HEK293 (cell line): ENCODE measurements around the gene GSG1L2.

Experiments used
- CTCF ChIA-PET: fragments of 350-600 bp; formaldehyde crosslinking; extraction: SDS; loops from one replicate; lab custom pipeline; 2021; ENCODE audit warnings: antibody characterized with exemption; lab: Yijun Ruan, JAX
- POLR2A ChIA-PET: fragments of 300-600 bp; formaldehyde crosslinking; extraction: SDS; loops from one replicate; lab custom pipeline; 2020; ENCODE audit warnings: antibody characterized with exemption, inconsistent platforms; lab: Yijun Ruan, JAX
- H3K27ac ChIP-seq: fragments of 200-500 bp; sonication (Bioruptor generic); 2 replicates; pipeline ENCODE4 v1.5.1; 2014; ENCODE audit warnings: low read depth, low read length, control low read depth, inconsistent platforms; ENCODE audit errors: extremely low read depth
- H3K36me3 ChIP-seq, 2 experiments: fragments of 200-500 bp in 1 of 2; sonication (Bioruptor generic) in 1 of 2; 1 replicate in 1 of 2; 2 replicates in 1 of 2; pipeline ENCODE4 v1.5.1; 2014 to 2017; ENCODE audit warnings: inconsistent platforms in 2 of 2, low read length in 2 of 2; ENCODE audit not compliant: control insufficient read depth in 2 of 2, insufficient read depth in 1 of 2
- H3K4me1 ChIP-seq: fragments of 200-500 bp; sonication (Bioruptor generic); 2 replicates; pipeline ENCODE4 v1.5.1; 2014; ENCODE audit warnings: mild to moderate bottlenecking, low read length, inconsistent platforms; ENCODE audit not compliant: control insufficient read depth, insufficient read depth
- H3K4me3 ChIP-seq: 2 replicates; pipeline ENCODE4 v1.5.1; 2011; ENCODE audit warnings: low read depth, mild to moderate bottlenecking, control low read depth, low read length, moderate library complexity
- H3K9me3 ChIP-seq: fragments of 200-500 bp; sonication (Bioruptor generic); 2 replicates; pipeline ENCODE4 v1.5.1; 2014; ENCODE audit warnings: low read depth, low read length, inconsistent platforms; ENCODE audit not compliant: control insufficient read depth, insufficient read depth
- GFI1B ChIP-seq: fragments of 450-650 bp; formaldehyde crosslinking; IDR thresholded peaks from 2 replicates; pipeline ENCODE4 v1.5.1; 2016; ENCODE audit warnings: missing biosample characterization, missing genetic modification characterization
- GLI4 ChIP-seq: fragments of 450-650 bp; formaldehyde crosslinking; IDR thresholded peaks from 2 replicates; pipeline ENCODE4 v1.5.1; 2016; ENCODE audit warnings: missing biosample characterization, missing genetic modification characterization
- PRDM10 ChIP-seq: fragments of 450-650 bp; formaldehyde crosslinking; IDR thresholded peaks from 2 replicates; pipeline ENCODE4 v1.5.1; 2016; ENCODE audit warnings: missing biosample characterization, missing genetic modification characterization
- ZNF140 ChIP-seq: fragments of 450-650 bp; formaldehyde crosslinking; IDR thresholded peaks from 2 replicates; pipeline ENCODE4 v1.5.1; 2016; ENCODE audit warnings: missing biosample characterization, missing genetic modification characterization
- ZNF157 ChIP-seq: fragments of 450-650 bp; formaldehyde crosslinking; IDR thresholded peaks from 2 replicates; pipeline ENCODE4 v1.5.1; 2016; ENCODE audit warnings: missing biosample characterization, missing genetic modification characterization
- ZNF223 ChIP-seq: fragments of 450-650 bp; formaldehyde crosslinking; IDR thresholded peaks from 2 replicates; pipeline ENCODE4 v1.5.1; 2016; ENCODE audit warnings: missing biosample characterization, missing genetic modification characterization
- ZNF785 ChIP-seq: fragments of 450-650 bp; formaldehyde crosslinking; IDR thresholded peaks from 2 replicates; pipeline ENCODE4 v1.5.1; 2016; ENCODE audit warnings: missing biosample characterization, missing genetic modification characterization
- ZXDB ChIP-seq: fragments of 450-650 bp; formaldehyde crosslinking; IDR thresholded peaks from 2 replicates; pipeline ENCODE4 v1.5.1; 2016; ENCODE audit warnings: missing biosample characterization, missing genetic modification characterization
- TF ChIP-seq, protein P1 (sequence below): fragments of 450-650 bp; formaldehyde crosslinking; IDR thresholded peaks from 2 replicates; pipeline ENCODE4 v1.5.1; 2017; ENCODE audit warnings: missing biosample characterization, missing genetic modification characterization
- TF ChIP-seq, protein P2 (sequence below): fragments of 450-650 bp; formaldehyde crosslinking; conservative IDR thresholded peaks from 2 replicates; pipeline ENCODE4 v1.5.1; 2016; ENCODE audit warnings: low read depth, missing biosample characterization, missing genetic modification characterization
- TF ChIP-seq, protein P3 (sequence below): fragments of 450-650 bp; formaldehyde crosslinking; IDR thresholded peaks from 2 replicates; pipeline ENCODE4 v1.5.1; 2016; ENCODE audit warnings: missing biosample characterization, missing genetic modification characterization, borderline replicate concordance
- TF ChIP-seq, protein P4 (sequence below): fragments of 450-650 bp; formaldehyde crosslinking; IDR thresholded peaks from 2 replicates; pipeline ENCODE4 v1.5.1; 2016; ENCODE audit warnings: missing biosample characterization, missing genetic modification characterization
- TF ChIP-seq, protein P5 (sequence below): sonication (generic); formaldehyde crosslinking; IDR thresholded peaks from 2 replicates; pipeline ENCODE4 v1.8.1; 2022; ENCODE audit warnings: mild to moderate bottlenecking, moderate library complexity, missing genetic modification reagents

The GSG1L2 gene

DNA sequence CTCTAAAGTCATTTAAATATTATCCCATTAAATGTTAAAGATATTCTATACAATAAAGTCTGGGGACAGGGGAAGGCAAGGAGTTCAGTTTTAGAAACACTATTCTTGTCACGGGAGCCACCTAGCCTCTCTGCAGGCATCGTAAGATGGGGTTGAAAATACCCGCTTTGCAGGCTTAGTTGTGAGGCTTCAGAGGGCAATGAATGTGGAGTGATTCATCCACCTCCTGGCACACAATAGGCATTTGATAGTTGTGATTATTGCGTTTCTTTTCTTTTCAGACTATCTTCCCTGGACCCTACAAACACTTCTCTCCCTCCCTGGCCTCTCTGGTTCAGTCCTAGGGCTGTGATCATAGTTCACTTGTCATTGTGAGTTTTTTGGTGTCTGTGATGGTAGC lies 23.4 kb upstream of the GSG1L2 start (continued):
- TF ChIP-seq ZNF223 (tag by site-specific recombination), result no peak

GRCh38 chr17:9844153-9844552 lies 22.3 kb upstream of the GSG1L2 start:
- no peaks in the 10 kb centered on the region for H3K9me3 ChIP-seq
- H3K27ac ChIP-seq, result no peak overlapping the region
- ChIA-PET POLR2A (no interaction called here), CTCF (no interaction called here)
- no peaks in the 10 kb centered on the region for H3K36me3 ChIP-seq
- 0 out of 2 replicates have a peak, but pooled peaks cover 2% of the 10 kb centered on the region for H3K4me1 ChIP-seq
- no peak overlapping the region for H3K4me3 ChIP-seq
- no peak for TF ChIP-seq ZXDB (tag by site-specific recombination)
- TF ChIP-seq, protein P1, sequence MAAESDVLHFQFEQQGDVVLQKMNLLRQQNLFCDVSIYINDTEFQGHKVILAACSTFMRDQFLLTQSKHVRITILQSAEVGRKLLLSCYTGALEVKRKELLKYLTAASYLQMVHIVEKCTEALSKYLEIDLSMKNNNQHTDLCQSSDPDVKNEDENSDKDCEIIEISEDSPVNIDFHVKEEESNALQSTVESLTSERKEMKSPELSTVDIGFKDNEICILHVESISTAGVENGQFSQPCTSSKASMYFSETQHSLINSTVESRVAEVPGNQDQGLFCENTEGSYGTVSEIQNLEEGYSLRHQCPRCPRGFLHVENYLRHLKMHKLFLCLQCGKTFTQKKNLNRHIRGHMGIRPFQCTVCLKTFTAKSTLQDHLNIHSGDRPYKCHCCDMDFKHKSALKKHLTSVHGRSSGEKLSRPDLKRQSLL (tag by site-specific recombination), result no peak
- TF ChIP-seq, all 188 proteins: peak for 0

DNA sequence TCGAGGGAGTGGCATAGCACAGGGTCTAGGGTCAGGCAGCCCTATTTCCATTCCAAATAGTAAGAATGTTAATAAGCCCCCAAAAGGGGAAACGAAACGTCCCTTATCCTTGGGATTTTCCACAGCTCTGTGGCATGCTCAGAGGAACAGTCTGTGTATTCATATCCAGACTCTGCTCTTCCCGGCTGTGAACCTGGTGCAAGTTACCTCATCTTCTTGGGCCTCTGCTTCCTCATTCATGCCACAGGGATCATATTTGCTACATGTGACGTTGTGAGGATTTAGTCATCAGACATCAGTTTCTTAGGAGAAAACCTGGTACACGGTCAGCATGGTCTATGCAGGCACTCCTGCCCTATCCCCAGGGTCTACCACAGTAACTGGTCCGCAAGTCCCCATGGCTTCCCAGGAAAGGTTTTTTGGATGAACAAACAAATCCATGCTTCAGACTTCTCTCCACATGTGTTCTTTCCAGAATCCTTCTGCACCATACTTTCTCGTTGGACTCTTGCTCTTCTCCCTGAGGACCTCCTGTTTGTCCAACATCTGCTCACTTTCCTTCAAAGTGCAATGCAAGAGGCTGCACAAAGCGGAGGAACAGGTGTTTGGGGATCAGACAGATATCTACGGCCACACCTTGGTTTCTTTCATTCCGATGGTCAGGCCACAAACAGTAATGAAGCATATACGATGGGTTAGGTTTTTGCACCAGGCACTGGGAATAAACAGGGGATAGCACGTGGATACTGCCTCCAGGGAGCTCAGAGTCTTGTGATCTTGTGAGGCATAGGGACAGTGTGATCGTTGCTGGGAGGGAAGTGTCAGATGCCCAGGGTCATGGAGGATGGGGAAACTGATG lies 21.5 kb upstream of the GSG1L2 start:
- no peak overlapping the region for H3K4me3 ChIP-seq
- CTCF ChIA-PET, result interaction anchor here (0.7 kb wide), 1 partner anchor 1018 kb away, joined by 3 read pairs; no protein-coding TSS in a partner anchor
- TF ChIP-seq, protein P2, sequence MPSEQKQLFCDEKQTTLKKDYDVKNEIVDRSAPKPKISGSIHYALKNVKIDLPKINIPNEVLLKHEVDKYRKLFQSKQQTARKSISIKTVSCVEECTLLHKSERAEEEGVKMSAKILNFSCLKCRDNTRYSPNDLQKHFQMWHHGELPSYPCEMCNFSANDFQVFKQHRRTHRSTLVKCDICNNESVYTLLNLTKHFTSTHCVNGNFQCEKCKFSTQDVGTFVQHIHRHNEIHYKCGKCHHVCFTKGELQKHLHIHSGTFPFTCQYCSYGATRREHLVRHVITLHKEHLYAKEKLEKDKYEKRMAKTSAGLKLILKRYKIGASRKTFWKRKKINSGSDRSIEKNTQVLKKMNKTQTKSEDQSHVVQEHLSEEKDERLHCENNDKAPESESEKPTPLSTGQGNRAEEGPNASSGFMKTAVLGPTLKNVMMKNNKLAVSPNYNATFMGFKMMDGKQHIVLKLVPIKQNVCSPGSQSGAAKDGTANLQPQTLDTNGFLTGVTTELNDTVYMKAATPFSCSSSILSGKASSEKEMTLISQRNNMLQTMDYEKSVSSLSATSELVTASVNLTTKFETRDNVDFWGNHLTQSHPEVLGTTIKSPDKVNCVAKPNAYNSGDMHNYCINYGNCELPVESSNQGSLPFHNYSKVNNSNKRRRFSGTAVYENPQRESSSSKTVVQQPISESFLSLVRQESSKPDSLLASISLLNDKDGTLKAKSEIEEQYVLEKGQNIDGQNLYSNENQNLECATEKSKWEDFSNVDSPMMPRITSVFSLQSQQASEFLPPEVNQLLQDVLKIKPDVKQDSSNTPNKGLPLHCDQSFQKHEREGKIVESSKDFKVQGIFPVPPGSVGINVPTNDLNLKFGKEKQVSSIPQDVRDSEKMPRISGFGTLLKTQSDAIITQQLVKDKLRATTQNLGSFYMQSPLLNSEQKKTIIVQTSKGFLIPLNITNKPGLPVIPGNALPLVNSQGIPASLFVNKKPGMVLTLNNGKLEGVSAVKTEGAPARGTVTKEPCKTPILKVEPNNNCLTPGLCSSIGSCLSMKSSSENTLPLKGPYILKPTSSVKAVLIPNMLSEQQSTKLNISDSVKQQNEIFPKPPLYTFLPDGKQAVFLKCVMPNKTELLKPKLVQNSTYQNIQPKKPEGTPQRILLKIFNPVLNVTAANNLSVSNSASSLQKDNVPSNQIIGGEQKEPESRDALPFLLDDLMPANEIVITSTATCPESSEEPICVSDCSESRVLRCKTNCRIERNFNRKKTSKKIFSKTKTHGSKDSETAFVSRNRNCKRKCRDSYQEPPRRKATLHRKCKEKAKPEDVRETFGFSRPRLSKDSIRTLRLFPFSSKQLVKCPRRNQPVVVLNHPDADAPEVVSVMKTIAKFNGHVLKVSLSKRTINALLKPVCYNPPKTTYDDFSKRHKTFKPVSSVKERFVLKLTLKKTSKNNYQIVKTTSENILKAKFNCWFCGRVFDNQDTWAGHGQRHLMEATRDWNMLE, result no peak
- TF ChIP-seq ZNF785 (tag by site-specific recombination), result no peak
- TF ChIP-seq, protein P3, sequence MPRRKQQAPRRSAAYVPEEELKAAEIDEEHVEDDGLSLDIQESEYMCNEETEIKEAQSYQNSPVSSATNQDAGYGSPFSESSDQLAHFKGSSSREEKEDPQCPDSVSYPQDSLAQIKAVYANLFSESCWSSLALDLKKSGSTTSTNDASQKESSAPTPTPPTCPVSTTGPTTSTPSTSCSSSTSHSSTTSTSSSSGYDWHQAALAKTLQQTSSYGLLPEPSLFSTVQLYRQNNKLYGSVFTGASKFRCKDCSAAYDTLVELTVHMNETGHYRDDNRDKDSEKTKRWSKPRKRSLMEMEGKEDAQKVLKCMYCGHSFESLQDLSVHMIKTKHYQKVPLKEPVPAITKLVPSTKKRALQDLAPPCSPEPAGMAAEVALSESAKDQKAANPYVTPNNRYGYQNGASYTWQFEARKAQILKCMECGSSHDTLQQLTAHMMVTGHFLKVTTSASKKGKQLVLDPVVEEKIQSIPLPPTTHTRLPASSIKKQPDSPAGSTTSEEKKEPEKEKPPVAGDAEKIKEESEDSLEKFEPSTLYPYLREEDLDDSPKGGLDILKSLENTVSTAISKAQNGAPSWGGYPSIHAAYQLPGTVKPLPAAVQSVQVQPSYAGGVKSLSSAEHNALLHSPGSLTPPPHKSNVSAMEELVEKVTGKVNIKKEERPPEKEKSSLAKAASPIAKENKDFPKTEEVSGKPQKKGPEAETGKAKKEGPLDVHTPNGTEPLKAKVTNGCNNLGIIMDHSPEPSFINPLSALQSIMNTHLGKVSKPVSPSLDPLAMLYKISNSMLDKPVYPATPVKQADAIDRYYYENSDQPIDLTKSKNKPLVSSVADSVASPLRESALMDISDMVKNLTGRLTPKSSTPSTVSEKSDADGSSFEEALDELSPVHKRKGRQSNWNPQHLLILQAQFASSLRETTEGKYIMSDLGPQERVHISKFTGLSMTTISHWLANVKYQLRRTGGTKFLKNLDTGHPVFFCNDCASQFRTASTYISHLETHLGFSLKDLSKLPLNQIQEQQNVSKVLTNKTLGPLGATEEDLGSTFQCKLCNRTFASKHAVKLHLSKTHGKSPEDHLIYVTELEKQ (tag by site-specific recombination), result no peak
- TF ChIP-seq GFI1B (tag by site-specific recombination), result no peak
- TF ChIP-seq, protein P4, sequence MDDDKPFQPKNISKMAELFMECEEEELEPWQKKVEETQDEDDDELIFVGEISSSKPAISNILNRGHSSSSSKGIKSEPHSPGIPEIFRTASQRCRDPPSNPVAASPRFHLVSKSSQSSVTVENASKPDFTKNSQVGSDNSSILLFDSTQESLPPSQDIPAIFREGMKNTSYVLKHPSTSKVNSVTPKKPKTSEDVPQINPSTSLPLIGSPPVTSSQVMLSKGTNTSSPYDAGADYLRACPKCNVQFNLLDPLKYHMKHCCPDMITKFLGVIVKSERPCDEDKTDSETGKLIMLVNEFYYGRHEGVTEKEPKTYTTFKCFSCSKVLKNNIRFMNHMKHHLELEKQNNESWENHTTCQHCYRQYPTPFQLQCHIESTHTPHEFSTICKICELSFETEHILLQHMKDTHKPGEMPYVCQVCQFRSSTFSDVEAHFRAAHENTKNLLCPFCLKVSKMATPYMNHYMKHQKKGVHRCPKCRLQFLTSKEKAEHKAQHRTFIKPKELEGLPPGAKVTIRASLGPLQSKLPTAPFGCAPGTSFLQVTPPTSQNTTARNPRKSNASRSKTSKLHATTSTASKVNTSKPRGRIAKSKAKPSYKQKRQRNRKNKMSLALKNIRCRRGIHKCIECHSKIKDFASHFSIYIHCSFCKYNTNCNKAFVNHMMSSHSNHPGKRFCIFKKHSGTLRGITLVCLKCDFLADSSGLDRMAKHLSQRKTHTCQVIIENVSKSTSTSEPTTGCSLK, result no peak
- no peak for TF ChIP-seq ZNF157 (tag by site-specific recombination)
- no peak for TF ChIP-seq ZNF140 (tag by site-specific recombination)
- no peak for TF ChIP-seq PRDM10 (tag by site-specific recombination)
- TF ChIP-seq, protein P5, sequence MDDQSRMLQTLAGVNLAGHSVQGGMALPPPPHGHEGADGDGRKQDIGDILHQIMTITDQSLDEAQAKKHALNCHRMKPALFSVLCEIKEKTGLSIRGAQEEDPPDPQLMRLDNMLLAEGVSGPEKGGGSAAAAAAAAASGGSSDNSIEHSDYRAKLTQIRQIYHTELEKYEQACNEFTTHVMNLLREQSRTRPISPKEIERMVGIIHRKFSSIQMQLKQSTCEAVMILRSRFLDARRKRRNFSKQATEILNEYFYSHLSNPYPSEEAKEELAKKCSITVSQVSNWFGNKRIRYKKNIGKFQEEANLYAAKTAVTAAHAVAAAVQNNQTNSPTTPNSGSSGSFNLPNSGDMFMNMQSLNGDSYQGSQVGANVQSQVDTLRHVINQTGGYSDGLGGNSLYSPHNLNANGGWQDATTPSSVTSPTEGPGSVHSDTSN, result no peak
- no peak for TF ChIP-seq GLI4 (tag by site-specific recombination)

More for the DNA sequence above, 21.5 kb upstream of the GSG1L2 start:
- Histone ChIP-seq H3K4me1 (peaks cover 4% of the 10 kb centered on the region; the same call in 1 of the 2 replicates), H3K9me3 (no peaks in the 10 kb centered on the region), H3K36me3 (no peaks in the 10 kb centered on the region), H3K27ac (no peak overlapping the region)
- POLR2A ChIA-PET, result no interaction called here
